CD4-positive, alpha-beta T cell treated with Interleukin-4 for 1 hour (primary cell): ENCODE measurements around the gene ZNF574.

Experiments
- DNase-seq, 2 donors: peaks; one replicate each; pipeline ENCODE4 v3.0.0-alpha.2; 2020 to 2022

ZNF574 gene

DNA sequence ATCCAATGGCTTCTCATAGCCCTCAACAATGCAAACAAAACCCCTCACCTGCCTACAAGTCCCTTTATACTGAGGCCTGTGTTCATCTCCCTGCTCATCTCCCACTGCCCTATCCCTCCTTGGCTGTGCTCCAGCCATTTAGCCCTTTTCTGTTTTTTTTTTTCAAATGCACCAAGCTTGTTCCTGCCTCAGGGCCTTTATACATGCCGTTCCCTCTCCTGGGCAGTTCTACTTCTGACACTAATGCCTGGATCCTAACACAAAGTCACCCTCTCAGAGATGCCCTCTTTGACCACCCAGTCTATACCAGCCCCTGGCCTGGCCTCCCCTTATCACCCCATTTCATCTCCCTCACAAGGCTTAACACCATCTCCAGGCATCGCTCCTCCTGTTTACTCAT, 26.9 kb downstream of the ZNF574 start:
- no peak for DNase-seq

DNA sequence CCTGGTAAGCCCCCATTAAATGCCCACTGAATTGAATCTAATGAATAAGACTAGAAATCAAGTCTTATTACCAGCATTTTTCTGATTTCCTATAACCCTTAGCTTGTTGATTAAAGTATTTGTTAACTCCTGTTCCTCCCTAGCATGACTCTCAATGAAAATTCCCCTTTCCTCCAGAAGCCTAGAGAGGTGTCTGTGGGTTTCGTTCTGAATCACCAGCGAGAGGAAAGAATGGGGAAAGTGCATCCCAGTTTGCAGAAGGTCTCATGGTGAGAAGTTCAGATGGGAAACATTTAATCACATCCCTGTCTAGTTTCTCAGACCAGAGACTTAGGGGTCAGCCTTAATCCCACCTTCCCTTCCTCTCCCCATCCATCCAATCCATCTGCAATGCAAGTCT, 29.4 kb downstream of the ZNF574 start:
- DNase-seq, result no peak

GRCh38 chr19:42108527-42109389, 32.8 kb downstream of the ZNF574 start:
- DNase-seq, result peak; percentile 90 to 91

DNA sequence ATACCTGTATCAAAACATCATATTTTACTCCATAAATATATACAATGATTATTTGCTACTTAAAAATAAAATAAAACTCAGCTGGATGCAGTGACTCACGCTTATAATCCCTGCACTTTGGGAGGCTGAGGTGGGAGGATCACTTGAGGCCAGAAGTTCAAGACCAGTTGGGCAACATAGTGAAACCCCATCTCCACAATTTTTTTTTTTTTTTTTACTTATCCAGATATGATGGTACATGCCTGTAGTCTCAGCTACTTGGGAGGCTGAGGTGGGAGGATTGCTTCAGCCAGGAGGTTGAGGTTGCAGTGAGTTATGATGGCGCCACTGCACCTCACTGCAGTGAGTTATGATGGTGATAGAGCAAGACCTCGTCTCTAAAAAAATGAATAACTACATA, 33.9 kb downstream of the ZNF574 start:
- no peak for DNase-seq

DNA sequence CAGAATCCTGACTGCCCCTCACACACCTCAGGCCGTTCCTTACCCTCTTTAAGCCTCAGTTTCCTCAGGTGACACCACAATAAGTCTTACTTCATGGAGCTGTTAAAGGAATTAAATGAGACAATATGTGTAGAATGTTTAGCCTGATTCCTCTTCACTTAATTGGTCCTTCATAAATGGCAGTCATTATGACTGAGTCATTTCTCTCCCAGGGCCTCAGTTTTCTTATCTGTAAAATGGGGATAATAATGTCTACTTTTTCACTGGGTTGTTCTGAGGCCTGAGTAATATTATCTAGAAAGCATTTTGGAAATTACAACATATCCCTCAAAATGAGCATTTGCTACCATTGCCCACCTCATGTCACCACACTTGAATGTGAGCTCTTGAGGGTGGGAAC, 34.7 kb downstream of the ZNF574 start:
- DNase-seq, result no peak

DNA sequence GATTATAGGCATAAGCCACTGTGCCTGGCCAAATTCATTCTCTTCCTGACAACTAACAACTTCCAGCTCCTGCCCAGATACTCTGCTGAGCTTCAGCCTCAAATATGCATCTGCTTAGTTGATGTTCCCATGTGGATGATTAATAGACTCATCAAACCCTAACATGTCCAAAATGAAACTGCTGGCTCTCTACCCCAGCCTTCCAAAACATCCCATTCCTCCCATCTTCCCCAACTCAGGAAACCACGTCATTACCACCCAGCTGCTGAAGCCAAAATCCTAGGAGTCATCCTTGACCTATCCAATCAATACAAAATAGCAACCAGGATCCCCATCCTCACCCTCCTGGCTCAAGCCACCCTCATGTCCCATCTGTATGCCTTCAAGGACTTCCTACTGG, 35.4 kb downstream of the ZNF574 start:
- no peak for DNase-seq

- DNase-seq, result no peak
Observed at GRCh38 chr19:42111811-42112210, 35.8 kb downstream of the ZNF574 start.

- DNase-seq, result peak in 1 of 2 donors; percentile 66
Observed at GRCh38 chr19:42113641-42114348, 37.8 kb downstream of the ZNF574 start.

GRCh38 chr19:42114412-42114811, 38.4 kb downstream of the ZNF574 start:
- DNase-seq, result peak in 1 of 2 donors; percentile 39

GRCh38 chr19:42115219-42115618, 39.3 kb downstream of the ZNF574 start:
- no peak for DNase-seq

- no peak for DNase-seq
Observed at GRCh38 chr19:42115705-42116104, 39.7 kb downstream of the ZNF574 start.

DNA sequence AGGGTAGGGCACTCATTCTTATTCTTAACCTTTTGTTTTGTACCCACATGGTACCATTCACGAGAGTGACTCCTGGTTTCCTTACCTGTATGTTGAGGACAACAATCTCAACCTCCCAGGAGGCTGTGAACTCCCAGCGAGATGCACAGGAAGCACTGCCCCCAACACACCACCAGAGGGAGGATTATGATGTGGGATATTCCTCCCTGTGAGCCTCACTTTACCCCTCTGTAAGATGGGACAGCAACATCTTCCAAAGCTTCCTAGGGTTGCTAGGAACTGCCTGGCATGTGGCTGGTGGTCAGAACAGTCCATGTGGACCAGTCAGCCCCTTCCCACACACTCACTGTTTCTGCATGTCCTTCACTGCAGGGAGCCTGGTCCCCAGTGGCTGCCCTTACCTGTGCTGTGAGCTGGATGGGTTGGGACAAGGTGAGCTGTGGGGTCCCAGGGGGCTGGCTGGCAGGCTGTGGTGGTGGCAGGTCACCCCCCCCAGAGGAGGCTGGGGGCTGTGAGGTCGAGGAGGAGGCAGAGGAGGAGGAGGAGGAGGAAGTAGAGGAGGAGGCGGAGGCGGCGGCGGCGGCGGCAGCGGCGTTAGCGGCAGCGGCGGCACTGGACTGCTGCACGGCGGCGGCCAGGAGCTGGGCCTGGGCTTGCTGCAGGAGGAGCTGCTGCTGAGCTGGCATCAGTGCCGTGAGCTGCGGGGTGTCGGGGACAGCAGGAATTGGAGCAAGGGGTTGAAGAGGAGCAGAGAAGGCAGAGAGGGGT, 40.5 kb downstream of the ZNF574 start:
- no peak for DNase-seq

- DNase-seq, result no peak
Observed at GRCh38 chr19:42117076-42117475, 41.1 kb downstream of the ZNF574 start.

GRCh38 chr19:42120276-42120980, 44.5 kb downstream of the ZNF574 start:
- no peak for DNase-seq

DNA sequence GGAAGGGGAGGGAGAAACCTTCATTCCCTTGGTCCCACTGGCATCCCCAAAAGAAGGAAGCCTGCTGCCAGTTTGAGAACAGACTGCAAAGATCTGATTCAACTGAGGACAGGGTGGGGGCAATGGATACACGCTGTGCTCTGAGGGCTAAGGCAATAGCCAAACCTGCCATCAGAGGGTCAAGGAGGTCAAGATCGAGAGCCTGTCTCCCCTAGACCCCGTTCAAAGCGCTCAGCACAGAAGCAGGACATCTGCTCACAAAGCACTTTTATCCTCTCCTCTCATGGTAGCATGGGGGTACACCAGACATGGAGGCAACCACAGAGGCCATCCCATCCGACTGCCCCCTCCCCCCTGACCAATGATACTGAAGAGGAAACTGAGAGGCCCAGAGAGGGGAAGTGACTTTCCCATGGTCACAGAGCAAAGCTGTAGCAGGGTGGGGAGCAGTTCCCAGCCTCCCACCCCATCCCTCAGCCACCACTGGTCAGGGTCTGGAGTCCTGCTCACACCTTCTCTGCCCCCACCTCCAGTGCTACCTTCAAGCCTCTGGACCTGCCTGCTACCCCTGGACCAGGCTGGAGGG, 45.2 kb downstream of the ZNF574 start:
- DNase-seq, result no peak

DNA sequence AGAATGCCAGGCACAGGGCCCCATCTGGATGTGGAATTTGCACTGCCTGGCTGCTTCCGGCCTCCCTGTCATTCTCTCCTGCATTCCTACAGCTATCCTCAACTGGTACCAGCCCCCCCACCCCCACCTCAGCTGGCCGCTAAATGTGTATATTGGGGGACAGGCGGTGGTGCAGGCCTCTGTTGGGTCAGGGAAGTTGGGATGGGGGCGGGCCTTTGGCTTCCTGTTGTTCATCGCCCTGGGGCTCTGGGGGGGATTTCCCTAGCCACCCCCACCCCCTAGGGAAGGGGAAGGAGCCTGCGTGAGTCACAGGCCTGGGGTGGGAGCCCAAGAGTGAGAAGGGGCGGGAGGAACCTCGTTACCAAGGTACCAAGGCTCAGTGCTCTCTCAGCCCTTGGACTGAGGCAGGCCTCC, 45.7 kb downstream of the ZNF574 start:
- DNase-seq, result peak; percentile 84 to 87

DNA sequence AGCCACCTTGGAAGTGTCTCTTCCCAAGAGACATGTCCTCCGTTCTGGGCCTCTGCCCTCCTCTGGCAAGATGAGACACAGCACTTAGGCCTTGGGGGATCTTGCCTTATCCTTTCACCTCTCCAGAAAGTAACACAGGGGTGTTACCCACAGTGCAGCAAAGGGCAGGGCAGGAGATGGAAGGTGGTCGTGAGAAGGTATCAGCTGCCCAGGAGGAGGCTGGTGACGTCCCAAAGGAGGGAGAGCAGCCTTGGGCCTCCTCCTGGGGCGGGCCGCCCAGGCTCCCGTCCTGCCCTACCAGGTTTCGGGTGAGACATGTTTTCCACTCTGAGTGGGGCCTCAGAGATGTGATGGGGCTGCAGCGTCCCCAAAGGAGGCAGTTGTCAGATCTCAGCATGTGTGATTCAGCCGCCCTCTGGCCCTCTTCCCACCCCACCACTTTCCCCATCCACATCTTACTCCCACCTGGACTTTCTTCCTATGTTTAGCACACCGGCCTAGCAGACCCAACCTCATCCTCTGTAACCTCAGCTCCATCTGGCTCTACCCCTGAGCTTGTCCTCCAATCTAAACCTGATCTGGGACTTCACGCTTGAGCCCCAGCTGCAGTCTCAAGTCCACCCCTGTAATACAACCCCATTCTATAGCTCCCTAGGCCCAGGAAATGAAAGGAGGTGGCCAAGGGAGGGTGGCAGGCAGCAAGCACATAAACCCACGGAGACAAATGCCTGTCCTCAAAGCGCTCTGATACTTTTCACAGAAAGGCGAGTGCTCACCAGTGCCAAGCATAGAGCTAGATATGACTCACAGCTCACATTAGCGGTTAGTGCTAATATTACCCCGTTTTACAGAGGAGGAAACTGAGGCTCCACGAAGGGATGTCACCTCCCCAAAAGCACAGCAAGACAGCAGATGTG, 47.0 kb downstream of the ZNF574 start:
- peak in 1 of 2 donors; percentile 33 for DNase-seq

GRCh38 chr19:42123765-42124164, 47.8 kb downstream of the ZNF574 start:
- DNase-seq, result no peak

DNA sequence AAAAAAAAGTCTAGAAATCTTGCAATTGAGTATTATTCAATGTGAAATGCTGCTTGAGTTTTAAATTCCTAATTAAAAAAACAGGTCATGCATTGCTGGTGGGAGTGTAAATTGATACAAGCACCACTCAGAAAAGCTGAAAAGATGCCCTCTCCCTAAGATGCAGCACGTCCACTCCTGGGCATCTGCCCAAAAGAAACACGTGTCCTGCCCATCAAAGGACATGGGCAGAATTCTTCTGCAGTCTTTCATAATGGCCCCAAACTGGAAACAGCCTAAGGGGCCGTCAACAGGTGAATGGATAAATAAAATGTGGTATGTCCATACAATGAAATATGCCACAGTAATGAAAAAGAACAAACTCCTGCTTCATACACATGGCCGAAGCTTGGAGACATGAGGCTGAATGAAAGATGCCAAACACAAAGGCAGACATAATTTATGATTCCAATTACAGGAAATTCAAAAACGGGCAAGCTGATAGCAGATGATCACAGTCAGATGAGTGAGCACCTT, 48.5 kb downstream of the ZNF574 start:
- no peak for DNase-seq

GRCh38 chr19:42125536-42125935, 49.6 kb downstream of the ZNF574 start:
- no peak for DNase-seq

DNA sequence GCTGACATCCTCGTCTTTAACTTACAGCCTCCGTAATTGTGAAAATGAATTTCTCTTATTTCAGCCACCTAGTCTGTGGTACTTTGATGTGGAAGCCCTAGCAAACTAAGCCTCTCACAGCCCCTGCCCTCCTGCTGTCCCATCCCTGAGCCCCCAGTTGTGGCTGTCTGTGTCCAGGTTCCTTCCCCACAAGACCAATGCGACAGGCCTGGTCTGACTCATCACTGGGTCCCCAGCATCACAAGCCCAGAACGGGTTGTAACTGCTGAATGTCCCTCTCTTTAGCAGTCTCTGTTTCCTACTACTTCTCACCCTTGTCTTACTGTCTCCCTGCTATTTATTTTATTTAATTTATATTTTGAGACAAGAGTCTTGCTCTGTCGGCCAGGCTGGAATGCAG, 50.6 kb downstream of the ZNF574 start:
- DNase-seq, result no peak
